CD4-positive, alpha-beta T cell treated with Interleukin-6 for 4 hours (primary cell): ENCODE results near the gene RIMBP3C.
"Not testable (repeated sequence)": the region's sequence is repeated elsewhere in the genome, so short reads cannot be mapped to it uniquely, and the experiment has no call there.

Experiments used
- DNase-seq: peaks from one replicate; pipeline ENCODE4 v3.0.0-alpha.2; 2020; ENCODE audit warnings: mixed read lengths

Gene RIMBP3C, protein sequence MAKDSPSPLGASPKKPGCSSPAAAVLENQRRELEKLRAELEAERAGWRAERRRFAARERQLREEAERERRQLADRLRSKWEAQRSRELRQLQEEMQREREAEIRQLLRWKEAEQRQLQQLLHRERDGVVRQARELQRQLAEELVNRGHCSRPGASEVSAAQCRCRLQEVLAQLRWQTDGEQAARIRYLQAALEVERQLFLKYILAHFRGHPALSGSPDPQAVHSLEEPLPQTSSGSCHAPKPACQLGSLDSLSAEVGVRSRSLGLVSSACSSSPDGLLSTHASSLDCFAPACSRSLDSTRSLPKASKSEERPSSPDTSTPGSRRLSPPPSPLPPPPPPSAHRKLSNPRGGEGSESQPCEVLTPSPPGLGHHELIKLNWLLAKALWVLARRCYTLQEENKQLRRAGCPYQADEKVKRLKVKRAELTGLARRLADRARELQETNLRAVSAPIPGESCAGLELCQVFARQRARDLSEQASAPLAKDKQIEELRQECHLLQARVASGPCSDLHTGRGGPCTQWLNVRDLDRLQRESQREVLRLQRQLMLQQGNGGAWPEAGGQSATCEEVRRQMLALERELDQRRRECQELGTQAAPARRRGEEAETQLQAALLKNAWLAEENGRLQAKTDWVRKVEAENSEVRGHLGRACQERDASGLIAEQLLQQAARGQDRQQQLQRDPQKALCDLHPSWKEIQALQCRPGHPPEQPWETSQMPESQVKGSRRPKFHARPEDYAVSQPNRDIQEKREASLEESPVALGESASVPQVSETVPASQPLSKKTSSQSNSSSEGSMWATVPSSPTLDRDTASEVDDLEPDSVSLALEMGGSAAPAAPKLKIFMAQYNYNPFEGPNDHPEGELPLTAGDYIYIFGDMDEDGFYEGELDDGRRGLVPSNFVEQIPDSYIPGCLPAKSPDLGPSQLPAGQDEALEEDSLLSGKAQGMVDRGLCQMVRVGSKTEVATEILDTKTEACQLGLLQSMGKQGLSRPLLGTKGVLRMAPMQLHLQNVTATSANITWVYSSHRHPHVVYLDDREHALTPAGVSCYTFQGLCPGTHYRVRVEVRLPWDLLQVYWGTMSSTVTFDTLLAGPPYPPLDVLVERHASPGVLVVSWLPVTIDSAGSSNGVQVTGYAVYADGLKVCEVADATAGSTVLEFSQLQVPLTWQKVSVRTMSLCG (N-terminal part only)

DNA sequence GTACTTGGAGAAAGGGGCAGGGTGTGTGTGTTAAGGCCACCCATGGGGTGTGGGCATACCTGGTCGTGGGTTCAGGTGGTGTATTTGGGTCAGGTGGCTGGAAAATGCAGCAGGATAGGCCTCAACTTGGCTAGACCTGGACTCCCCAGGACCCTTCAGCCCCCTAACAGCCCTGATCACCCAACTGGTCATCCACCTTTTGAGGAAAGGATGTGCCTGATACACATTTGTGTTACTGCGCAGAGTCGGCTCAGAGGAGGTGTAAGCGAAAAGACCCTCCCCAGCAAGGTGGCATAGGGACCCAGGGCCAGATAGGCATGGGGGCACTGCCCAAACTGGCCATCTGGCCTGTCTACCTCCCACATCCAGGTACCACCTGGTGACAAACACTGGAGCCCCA lies at the start of gene RIMBP3C:
Gene RIMBP3C, minus strand, starts transcription at position 101 of the 400 bp plus-strand sequence. CDS start 485 bp downstream, outside the sequence.
- DNase-seq: not testable (repeated sequence)

DNA sequence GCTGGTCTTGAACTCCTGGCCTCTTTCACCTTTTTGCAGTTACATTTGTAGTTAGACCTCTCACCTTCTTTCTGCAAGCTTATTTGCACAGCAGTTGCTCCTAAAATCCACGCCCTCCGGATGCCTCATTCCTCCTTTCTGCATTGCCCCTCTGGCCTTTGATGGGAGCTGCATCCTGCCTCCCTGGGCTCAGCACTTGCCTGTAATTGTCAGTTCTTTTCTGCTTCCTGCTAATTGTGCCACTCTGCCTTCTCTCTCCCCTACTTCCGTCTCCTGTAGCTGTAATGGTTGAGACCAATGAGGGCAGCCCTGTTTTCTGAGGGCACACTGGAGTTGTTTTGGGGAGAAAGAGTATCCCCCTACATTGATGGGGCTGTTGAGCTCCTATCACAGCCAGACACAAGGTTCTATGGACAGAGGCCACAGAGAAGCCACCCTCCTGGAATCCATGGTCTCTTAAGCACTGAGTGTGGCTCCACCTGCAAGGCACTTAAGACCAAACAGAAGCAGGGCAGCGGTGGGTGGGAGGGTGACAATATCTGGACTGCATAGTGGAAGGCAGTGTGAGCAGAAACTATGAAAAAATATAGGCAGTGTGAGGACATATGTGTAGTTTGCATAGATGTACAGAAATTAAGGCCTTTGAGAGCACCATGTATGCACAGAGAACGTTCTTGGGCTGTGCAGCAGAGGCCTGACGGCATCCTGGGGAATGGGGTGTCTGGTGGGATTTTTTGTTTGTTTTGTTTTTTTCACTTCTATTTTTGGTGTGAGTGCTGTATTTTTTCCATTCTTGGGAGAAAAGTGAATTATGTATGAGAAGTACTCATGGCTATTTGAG lies 48.0 kb upstream of the RIMBP3C start:
- DNase-seq: no peak

DNA sequence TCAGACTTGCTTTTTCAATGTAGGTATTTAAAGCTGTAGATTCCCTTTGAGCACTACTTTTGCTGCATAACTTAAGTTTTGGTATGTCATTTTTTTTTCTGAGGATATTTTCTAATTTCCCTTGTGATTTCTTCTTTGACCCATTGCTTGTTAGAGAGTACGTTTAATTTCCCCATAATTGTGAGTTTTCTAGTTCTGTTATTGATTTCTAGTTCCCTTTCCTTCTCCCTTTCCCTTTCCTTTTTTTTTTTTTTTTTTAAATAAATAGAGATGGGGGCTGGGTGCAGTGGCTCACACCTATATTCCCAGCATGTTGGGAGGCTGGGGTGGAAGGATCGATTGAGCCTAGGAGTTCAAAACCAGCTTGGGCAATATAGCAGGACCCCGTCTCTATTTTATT lies 47.0 kb upstream of the RIMBP3C start:
- DNase-seq: no peak

GRCh38 chr22:21596356-21597135 lies 45.3 kb upstream of the RIMBP3C start:
- not testable (repeated sequence) for DNase-seq

- DNase-seq: no peak
Observed at GRCh38 chr22:21594865-21595452, 43.7 kb upstream of the RIMBP3C start.

DNA sequence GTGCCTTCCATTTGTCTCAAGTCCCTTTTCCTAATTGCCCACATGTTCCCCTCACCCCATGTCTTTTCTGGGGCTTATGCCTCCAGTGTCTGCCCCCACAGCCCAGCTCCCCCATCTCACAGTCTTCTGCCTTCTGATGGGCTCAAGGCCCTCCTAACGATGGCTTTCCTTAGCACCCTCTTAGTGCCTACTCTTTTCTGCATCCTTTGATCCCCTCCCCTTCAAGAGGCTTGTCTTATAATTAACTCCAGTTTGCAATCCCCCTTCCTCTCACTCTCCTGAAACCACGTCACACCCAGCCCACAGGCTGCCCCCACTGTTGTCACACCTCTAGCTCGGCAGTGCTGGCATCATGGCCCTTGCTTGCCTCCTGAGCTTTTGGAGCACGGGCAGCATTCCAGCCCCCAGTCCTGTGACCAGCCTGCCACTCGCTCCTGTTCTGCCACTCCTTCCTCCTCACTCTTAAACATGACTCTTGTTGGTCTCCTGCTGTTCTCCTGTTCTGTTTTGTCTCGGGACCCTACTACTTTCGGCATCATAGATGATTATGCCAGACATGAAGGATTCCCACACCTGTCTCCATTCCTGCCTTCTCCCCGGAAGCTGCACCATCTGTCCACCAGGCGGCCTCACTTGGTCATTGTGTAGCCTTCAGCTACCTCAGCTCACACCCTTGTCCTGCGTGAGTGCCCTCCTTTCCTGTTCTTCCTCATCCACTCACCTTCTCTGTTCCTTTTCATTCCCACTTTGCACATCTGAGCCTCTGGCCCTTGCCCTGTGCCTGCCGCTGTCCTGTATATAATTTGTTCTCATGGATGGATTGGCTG lies 42.4 kb upstream of the RIMBP3C start:
- DNase-seq: no peak

- DNase-seq: no peak
Observed at GRCh38 chr22:21592422-21592821, 41.2 kb upstream of the RIMBP3C start.

DNA sequence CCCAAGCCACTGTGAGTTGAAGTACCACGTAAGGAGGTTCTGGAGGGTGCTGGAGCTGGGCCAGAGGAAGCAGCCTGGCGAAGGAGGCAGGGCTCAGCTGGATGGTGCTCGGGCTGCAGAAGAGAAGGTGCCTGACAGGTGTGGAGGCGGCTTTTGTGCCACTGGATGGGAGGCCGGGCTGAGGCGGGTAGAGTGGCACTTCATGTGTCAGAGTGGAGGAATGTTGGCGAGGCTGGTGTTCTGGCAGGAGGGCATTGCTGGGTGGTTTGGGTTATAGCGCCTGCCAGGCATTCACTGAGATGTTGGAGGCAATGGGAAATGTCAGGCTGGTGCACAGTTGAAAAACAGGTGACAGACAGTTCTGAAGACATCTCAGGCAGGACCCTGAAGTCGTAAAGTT lies 40.4 kb upstream of the RIMBP3C start:
- DNase-seq: no peak

- no peak for DNase-seq
Observed at GRCh38 chr22:21590809-21591641, 39.8 kb upstream of the RIMBP3C start.

- DNase-seq: no peak
Observed at GRCh38 chr22:21589396-21589795, 38.1 kb upstream of the RIMBP3C start.

DNA sequence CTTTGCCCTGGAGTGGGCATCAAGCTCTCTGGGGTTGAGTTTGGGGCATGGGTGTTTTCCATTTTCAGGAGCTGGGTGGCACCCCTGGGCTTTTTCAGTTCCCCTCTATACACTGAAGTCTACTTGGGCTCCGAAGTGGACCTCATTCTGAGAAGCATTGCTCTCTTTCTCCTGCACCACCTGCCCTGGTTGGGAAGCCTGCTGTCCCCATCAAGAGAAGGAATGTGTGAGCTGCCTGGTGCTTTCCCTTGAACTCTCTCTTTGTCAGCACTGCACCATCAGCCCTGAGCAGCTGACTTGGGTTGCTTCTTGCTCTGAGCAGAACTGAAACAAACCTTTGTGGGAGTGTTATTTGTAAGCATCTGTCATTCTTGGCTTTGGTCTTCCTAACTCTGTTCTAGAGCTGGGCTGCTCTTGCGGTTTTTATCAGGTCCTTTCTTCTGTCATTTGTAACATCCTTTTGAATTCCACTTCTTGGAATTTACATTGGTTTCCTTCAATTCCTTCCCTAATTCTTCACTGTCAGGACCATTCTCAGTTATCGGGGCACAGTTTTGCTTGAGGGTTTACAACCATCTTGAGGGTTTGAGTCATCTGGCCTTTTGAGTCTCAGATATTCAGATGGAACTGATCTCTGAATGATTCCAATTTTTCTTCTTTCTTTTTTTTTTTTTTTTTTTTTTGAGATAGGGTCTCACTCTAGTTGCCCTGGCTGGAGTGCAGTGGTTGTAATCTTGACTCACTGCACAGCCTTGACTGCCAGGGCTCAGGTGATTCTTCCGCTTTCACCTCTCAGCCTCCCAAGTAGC lies 36.7 kb upstream of the RIMBP3C start:
- DNase-seq: no peak

GRCh38 chr22:21585389-21585788 lies 34.1 kb upstream of the RIMBP3C start:
- DNase-seq: no peak

DNA sequence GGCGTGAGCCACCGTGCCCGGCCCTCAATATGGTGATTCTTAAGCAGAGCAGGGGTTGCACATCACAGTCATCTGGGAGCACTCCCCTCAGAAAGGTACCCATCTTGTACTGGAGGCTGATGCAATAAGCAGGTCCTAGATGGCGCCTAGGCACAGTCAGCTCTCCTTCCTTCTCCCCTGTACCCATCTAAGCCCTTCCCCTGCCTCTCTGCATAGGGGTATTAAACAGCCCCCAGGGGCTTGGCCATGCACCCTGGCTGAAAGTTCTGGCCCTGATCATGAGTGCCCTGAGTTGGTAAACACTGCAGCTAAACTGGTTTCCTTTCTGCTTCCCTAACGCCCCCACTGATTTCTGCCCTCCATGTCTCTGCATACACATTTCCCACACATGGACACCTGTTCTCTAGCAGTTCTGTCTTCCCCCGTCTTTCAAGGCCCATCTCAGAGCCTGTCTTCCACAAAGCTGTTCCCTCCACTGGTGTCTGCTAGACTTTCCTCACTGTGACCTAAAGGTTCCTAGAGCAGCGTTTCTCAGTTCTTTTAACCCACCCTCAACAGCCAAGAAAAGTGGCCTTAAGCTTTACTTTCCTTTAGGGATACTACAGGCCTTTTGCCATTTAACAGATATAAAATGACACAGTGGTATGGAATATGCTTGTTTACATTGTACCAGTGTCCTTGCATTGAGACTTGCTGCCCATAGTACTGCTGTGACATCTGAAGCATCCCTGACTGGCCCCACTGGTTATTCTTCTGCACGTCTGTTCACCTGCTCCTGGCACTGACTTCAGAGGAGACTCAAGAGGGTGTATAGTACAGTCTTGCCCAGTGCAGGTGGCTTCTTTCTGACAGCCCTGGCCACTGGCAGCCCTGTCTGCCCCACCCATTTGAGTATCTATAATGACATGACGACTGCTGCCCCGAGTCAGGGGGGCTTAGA lies 31.8 kb upstream of the RIMBP3C start:
- no peak for DNase-seq

GRCh38 chr22:21581009-21581713 lies 29.9 kb upstream of the RIMBP3C start:
- not testable (repeated sequence) for DNase-seq

DNA sequence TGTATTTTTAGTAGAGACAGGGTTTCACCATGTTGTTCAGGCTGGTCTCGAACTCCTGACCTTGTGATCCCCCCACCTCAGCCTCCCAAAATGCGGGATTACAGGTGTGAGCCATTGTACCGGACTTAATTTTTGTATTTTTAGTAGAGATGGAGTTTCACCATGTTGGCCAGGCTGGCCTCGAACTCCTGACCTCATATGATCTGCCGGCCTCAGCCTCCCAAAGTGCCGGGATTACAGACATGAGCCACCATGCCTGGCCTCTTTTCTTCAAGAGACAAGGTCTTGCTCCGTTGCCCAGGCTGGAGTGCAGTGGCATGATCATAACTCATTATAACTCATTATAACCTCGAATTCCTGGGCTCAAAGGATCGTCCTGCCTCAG lies 29.4 kb upstream of the RIMBP3C start:
- DNase-seq: not testable (repeated sequence)

DNA sequence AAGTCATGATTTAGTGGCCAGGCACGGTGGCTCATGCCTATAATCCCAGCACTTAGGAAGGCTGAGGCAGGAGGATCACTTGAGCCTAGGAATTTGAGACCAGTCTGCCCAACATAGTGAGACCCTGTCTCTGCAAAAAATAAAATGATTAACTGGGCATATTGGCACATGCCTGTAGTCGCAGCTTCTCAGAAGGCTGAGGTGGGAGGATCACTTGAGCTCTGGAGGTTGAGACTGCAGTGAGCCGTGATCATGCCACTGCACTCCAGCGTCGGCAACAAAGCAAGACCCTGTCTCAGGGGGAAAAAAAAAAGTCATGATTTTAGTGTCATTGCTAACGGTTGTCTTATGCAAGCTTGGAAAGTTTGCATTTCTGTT lies 28.2 kb upstream of the RIMBP3C start:
- no peak for DNase-seq
